T-cell (primary cell): ENCODE data around the gene ABHD16A. TPM values are rescaled to one million over a fixed set of nuclear protein-coding genes. Genes with fewer than 3 reads are reported as not detected.

ENCODE experiments used
- ATAC-seq, 4 experiments: fragments of 200-7000 bp in 3 of 4; fragments of 150-1000 bp in 1 of 4; cut with Tn5 transposase; replicated peaks in 1 of 4; 1 replicate in 3 of 4; 2 replicates in 1 of 4; pipeline ENCODE4 v1.10.0; 2021; ENCODE audit warnings: moderate library complexity in 3 of 4, mild to moderate bottlenecking in 2 of 4, moderate number of reproducible peaks in 1 of 4
- CTCF ChIA-PET, 2 donors: fragments of 300-600 bp; sonication (Branson Sonifier 250); formaldehyde crosslinking; loops; one replicate each; lab custom pipeline; 2022; ENCODE audit warnings: antibody characterized with exemption in 2 of 2; lab: Charles Lee
- POLR2A ChIA-PET, 2 donors: fragments of 300-600 bp; sonication (Branson Sonifier 250); formaldehyde crosslinking; loops; one replicate each; lab custom pipeline; 2022; ENCODE audit warnings: antibody characterized with exemption in 2 of 2; lab: Charles Lee
- DNase-seq, 35 experiments: peaks; one replicate each; pipeline versions ENCODE4 v3.0.0 to v3.0.0-alpha.2; 2013 to 2023
- H3K27ac ChIP-seq: one replicate; pipeline ENCODE4 v1.5.1; 2013; ENCODE audit warnings: low read length
- H3K27me3 ChIP-seq, 2 experiments: replicated peaks in 1 of 2; 1 replicate in 1 of 2; 2 replicates in 1 of 2; pipeline versions ENCODE4 v1.6.1 to v1.7.0; 2013; ENCODE audit warnings: low read length in 1 of 2, mixed read lengths in 1 of 2; ENCODE audit not compliant: control insufficient read depth in 2 of 2, insufficient read depth in 2 of 2; ENCODE audit errors: extremely low read depth in 1 of 2
- H3K36me3 ChIP-seq, 2 donors: 1 replicate in 1 of 2; 2 replicates in 1 of 2; pipeline versions ENCODE4 v1.6.1 to v1.7.0; 2013; ENCODE audit warnings: low read length in 1 of 2; ENCODE audit not compliant: control insufficient read depth in 2 of 2, insufficient read depth in 1 of 2; ENCODE audit errors: extremely low read depth in 1 of 2
- H3K4me1 ChIP-seq, 2 experiments: 1 replicate in 1 of 2; 2 replicates in 1 of 2; pipeline versions ENCODE4 v1.6.1 to v1.7.0; 2013; ENCODE audit warnings: low read length in 2 of 2, mixed read lengths in 1 of 2; ENCODE audit not compliant: insufficient read depth in 2 of 2, control insufficient read depth in 1 of 2; ENCODE audit errors: extremely low read depth in 1 of 2
- H3K4me3 ChIP-seq, 2 donors: 1 replicate in 1 of 2; 2 replicates in 1 of 2; pipeline versions ENCODE4 v1.5.1 to v1.7.0; 2013; ENCODE audit warnings: mild to moderate bottlenecking in 2 of 2, low read length in 1 of 2, moderate library complexity in 1 of 2; ENCODE audit not compliant: control insufficient read depth in 1 of 2; ENCODE audit errors: extremely low read depth in 1 of 2
- H3K9me3 ChIP-seq: 2 replicates; pipeline ENCODE4 v1.7.0; 2013
- H3K27ac Mint-ChIP-seq, 2 donors: one replicate each; pipeline ENCODE4 v1.8.0; 2020 to 2021; ENCODE audit warnings: mild to moderate bottlenecking in 2 of 2, mixed read lengths in 2 of 2
- H3K27me3 Mint-ChIP-seq, 2 donors: one replicate each; pipeline ENCODE4 v1.8.0; 2021 to 2022; ENCODE audit warnings: mixed read lengths in 2 of 2
- H3K36me3 Mint-ChIP-seq: one replicate; pipeline ENCODE4 v1.8.0; 2021; ENCODE audit warnings: mixed read lengths
- H3K4me1 Mint-ChIP-seq, 3 donors: one replicate each; pipeline ENCODE4 v1.8.0; 2020 to 2022; ENCODE audit warnings: mixed read lengths in 3 of 3, mild to moderate bottlenecking in 1 of 3
- H3K4me3 Mint-ChIP-seq, 3 donors: one replicate each; pipeline ENCODE4 v1.8.0; 2020 to 2022; ENCODE audit warnings: mild to moderate bottlenecking in 3 of 3, mixed read lengths in 3 of 3, moderate library complexity in 3 of 3
- H3K9me3 Mint-ChIP-seq, 3 donors: one replicate each; pipeline ENCODE4 v1.8.0; 2020 to 2022; ENCODE audit warnings: mixed read lengths in 3 of 3
- WGBS: methylation state at CpG from one replicate; pipeline ENCODE4 v1.1.5; 2013; ENCODE audit warnings: missing lambda C conversion rate; ENCODE audit not compliant: insufficient coverage; 5-methylcytosine and 5-hydroxymethylcytosine counted together
- total RNA-seq, 35 experiments: library from RNA in 6 of 35; stranded (reverse) in 6 of 35; fragments of 120-200 nt in 1 of 35; gene quantifications; one replicate each; pipeline versions ENCODE4 v1.2.1 to v1.2.4 and lab custom pipeline; 2013 to 2026

The ABHD16A gene
- total RNA-seq, 5 donors from 2014 or later (not counting 1 experiment from before 2014, with no cell fraction given), result 58.2 to 74.4 (median 61.2) TPM

DNA sequence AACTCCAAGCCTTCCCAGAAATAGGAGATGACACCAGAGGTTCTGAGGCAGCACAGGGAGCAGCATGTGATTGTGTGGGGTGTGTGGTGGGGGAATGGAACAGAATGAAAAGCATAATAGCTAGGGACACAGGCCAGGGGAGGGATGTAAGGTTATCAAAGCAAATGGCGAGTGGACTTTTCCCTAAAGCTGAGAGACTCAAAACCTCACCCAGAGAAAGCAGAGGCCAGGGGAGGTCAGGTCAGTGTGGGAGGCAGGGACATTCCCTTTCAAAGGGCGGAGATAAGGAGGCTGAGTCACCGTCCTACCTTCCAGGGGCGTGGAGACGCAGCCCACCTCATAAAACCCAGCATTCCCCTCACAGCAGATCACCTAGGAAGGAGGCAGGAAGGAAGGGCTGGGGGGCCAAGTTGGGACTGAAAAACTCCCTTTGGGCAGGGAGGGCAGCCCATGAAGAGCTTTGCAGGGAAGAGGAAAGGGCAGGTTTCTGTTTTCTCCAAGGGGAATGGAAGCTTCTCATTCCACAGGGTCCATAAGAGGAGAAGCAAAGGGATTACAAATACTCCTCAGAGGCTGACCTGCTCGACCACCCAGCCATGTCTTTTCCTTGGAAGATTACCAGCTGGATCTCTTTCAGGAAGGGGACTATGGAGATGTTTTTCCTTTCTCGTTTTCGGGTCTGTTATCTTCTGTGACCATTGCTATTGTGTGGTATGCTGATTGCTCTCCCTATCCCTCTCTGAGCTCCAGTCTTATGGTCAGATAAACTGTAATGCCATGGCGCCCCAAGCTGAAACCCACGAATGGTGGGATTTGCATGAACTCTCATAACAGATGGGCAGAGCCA is 12.7 kb downstream of the ABHD16A start:
- no peak overlapping the region for H3K4me3 Mint-ChIP-seq
- DNase-seq (no peak), ATAC-seq (no peak)
- no peak overlapping the region for H3K27ac ChIP-seq
- peaks cover 54% of the 10 kb centered on the region for H3K36me3 Mint-ChIP-seq
- H3K36me3 ChIP-seq, result peaks cover 25 to 88% of the 10 kb centered on the region in 2 donors
- no peaks in the 10 kb centered on the region for H3K9me3 Mint-ChIP-seq
- H3K4me1 ChIP-seq, result no peaks in the 10 kb centered on the region
- CTCF ChIA-PET, result interaction anchor here (0.5 to 1.0 kb wide), 5 partner anchors 12 to 432 kb away, joined by 3 to 5 read pairs (median 3); no protein-coding TSS in a partner anchor
- 100% methylated on average over 1 of the region's 10 CpGs for WGBS
- no peaks in the 10 kb centered on the region for H3K4me1 Mint-ChIP-seq
- no peaks in the 10 kb centered on the region for H3K9me3 ChIP-seq
- no peaks in the 10 kb centered on the region for H3K27me3 Mint-ChIP-seq
- no peaks in the 10 kb centered on the region for H3K27me3 ChIP-seq
- no peak overlapping the region for H3K4me3 ChIP-seq
- H3K27ac Mint-ChIP-seq, result peak overlapping the region in 1 of 2 donors; percentile 43
- POLR2A ChIA-PET, result interaction anchor here (0.5 to 0.6 kb wide), 4 partner anchors 67 to 1184 kb away, joined by 3 to 6 read pairs (median 4); no protein-coding TSS in a partner anchor

DNA sequence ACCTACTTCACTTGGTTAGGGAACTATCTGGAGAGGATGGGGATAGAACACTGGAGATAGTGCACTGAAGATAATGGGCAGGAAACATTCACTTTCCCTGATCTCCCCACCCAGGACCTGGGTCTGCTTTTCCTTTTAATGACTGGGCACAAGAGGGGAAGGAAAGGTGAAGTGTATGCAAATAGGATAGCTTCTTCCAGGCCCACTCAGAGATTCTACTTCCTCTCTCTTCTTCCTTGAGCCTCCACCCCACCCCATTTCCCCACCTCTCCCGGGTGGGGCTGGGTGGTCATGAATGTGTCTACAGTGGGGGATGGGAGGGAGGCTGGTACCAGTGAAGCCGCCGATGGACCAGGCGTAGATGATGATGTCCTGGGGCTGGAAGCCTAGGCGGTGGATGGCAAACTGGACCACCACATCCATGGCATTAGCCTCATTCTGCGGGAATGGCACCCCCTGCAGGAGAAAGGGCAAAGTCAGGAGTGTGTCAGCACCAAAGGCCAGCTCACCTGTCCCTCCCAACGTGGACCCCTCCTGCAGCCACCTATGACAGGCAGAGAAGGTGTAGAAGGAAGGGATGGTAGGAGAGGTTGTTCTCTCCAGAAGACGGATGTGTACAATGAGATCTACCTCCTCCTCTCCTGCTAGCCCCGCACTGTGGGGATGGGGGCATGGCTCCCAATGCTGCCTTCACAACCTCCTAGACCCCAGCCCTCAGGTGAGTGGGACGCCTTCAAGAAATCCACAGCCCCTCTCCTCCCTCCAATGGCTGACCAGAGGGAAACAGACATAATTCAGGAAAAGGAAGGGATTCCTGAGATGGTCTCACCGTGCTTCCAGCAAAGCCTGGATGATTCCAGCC is 13.6 kb downstream of the ABHD16A start:
- Histone ChIP-seq H3K27me3 (no peaks in the 10 kb centered on the region), H3K9me3 (no peaks in the 10 kb centered on the region), H3K27ac (no peak overlapping the region), H3K4me3 (no peak overlapping the region), H3K4me1 (no peaks in the 10 kb centered on the region), H3K36me3 (peaks cover 25 to 80% of the 10 kb centered on the region in 2 donors)
- WGBS, result 98% methylated on average over 5 of the region's 11 CpGs
- no peak overlapping the region for H3K4me3 Mint-ChIP-seq
- DNase-seq (peak in 2 of 35 experiments; percentile 19 to 27), ATAC-seq (peak in 1 of 4 experiments; percentile 26)
- ChIA-PET CTCF (no interaction called here), POLR2A (interaction anchor here in 1 of 2 donors (0.6 kb wide), 1 partner anchor 66 kb away, joined by 3 read pairs; no protein-coding TSS in a partner anchor)
- H3K27ac Mint-ChIP-seq, result peak overlapping the region in 1 of 2 donors; percentile 43
- H3K9me3 Mint-ChIP-seq, result no peaks in the 10 kb centered on the region
- no peaks in the 10 kb centered on the region for H3K27me3 Mint-ChIP-seq
- peaks cover 49% of the 10 kb centered on the region for H3K36me3 Mint-ChIP-seq
- no peaks in the 10 kb centered on the region for H3K4me1 Mint-ChIP-seq

DNA sequence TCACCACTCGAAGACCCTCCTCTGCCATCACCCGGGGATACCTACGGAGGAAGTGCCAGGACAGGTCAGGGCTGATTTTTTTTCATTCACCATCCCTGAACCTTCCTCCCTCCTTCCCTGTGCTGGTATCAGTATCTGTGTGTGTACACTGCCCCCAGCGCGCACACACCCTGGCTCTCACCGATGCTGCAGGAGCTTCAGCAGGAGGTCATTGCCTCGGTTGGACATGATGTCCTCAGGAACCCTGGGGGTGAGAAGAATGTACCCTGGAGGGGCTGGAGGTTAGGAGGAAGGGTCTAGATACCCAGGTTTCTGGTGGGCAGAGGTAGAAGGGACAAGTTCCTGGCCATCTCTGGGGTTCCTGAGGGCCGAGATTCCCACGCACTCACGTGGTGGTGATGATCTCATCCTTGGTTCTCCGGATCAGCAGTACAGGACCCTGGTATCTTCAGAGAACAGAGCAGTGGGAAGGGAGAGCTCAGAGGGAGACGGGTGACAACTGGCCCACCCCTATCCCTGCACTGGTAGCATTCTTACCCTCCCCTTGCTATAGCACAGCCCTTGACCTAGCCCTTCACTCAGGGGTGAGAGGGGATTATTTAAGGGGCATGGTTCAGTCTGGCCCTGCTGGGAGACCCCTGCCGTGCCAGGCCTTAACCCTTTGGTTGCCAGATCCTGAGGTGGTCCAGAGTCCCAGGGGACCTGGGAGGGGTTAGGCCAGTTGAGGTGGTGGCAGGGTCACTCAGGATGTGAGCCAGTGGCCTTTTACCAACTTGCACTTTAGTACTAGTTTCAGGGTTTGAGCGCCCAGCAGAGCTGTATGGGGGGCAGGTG is 15.0 kb downstream of the ABHD16A start:
- no peak for ATAC-seq
- no peak overlapping the region for H3K27ac ChIP-seq
- no peak overlapping the region for H3K27ac Mint-ChIP-seq

DNA sequence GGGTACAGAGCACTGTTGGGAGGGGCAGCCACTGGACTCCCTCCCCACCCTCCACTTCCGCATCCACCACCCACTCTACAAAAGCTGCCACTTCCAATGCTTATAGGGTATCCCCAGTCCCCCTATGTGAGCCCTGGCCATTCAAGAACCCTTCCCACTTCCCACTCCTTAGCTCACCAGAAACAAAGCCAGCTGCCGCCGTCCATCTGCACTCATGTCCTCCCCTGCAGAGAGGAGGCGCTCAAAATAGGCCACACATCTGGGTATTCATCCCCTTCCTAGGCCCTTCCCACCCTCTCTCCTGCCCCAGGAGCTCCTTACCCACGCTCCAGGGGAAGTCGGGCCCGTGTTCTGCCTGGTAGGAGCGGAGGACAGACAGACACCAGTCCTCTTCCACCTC is 15.8 kb downstream of the ABHD16A start:
- Mint-ChIP-seq H3K9me3 (no peaks in the 10 kb centered on the region), H3K4me3 (no peak overlapping the region), H3K36me3 (peaks cover 41% of the 10 kb centered on the region), H3K27me3 (no peaks in the 10 kb centered on the region), H3K27ac (no peak overlapping the region), H3K4me1 (no peaks in the 10 kb centered on the region)
- Histone ChIP-seq H3K36me3 (peaks cover 11 to 60% of the 10 kb centered on the region in 2 donors), H3K27ac (no peak overlapping the region), H3K4me1 (no peaks in the 10 kb centered on the region), H3K27me3 (no peaks in the 10 kb centered on the region), H3K9me3 (no peaks in the 10 kb centered on the region), H3K4me3 (no peak overlapping the region)
- POLR2A ChIA-PET, result no interaction called here
- WGBS, result 97% methylated on average over 4 of the region's 8 CpGs
- ATAC-seq (no peak), DNase-seq (no peak)
- CTCF ChIA-PET, result no interaction called here

More for the DNA sequence above, 15.0 kb downstream of the ABHD16A start:
- H3K36me3 ChIP-seq, result peaks cover 19 to 68% of the 10 kb centered on the region in 2 donors
- H3K4me1 ChIP-seq, result no peaks in the 10 kb centered on the region
- no peaks in the 10 kb centered on the region for H3K9me3 ChIP-seq
- H3K4me3 ChIP-seq, result no peak overlapping the region
- Mint-ChIP-seq H3K9me3 (no peaks in the 10 kb centered on the region), H3K4me3 (no peak overlapping the region), H3K27me3 (no peaks in the 10 kb centered on the region), H3K4me1 (no peaks in the 10 kb centered on the region), H3K36me3 (peaks cover 46% of the 10 kb centered on the region)
- no peak for DNase-seq
- CTCF ChIA-PET, result no interaction called here
- no peaks in the 10 kb centered on the region for H3K27me3 ChIP-seq
- POLR2A ChIA-PET, result no interaction called here
- 98% methylated on average over 4 of the region's 14 CpGs for WGBS

DNA sequence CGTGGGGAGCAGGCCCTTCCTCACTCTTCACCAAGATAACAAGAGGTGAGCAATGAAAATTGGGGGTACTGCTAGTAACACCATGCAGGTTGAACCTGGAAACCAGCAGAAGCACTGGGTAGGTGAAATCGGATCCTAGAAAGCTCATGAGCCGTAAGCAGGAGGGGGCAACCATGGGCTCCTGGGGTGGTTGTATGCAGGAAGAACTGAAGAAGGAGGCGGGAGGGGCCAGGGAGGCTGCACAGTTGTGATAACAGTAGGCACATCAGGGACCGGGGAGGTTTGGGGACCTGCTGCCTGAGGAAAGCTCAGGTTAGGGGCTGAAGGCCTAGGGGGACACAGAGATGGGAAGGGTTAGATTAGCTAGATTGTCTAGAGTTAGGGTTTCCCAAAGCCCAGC is 16.6 kb downstream of the ABHD16A start:
- DNase-seq (no peak), ATAC-seq (no peak)
- H3K4me3 ChIP-seq, result no peak overlapping the region
- H3K9me3 ChIP-seq, result no peaks in the 10 kb centered on the region
- peaks cover 2 to 5% (median 3%) of the 10 kb centered on the region in 3 donors for H3K4me1 Mint-ChIP-seq
- 100% methylated on average over 3 of the region's 5 CpGs for WGBS
- H3K27me3 Mint-ChIP-seq, result no peaks in the 10 kb centered on the region
- peaks cover 10 to 54% of the 10 kb centered on the region in 2 donors for H3K36me3 ChIP-seq
- CTCF ChIA-PET, result no interaction called here
- H3K4me1 ChIP-seq, result peaks cover 0 to 6% of the 10 kb centered on the region in 2 experiments
- no peaks in the 10 kb centered on the region for H3K9me3 Mint-ChIP-seq
- no peak overlapping the region for H3K4me3 Mint-ChIP-seq
- H3K27ac Mint-ChIP-seq, result peak overlapping the region; percentile 28 to 36
- POLR2A ChIA-PET, result no interaction called here
- H3K27ac ChIP-seq, result no peak overlapping the region
- H3K36me3 Mint-ChIP-seq, result peaks cover 38% of the 10 kb centered on the region
- no peaks in the 10 kb centered on the region for H3K27me3 ChIP-seq
